Lower leg skin (tissue), 3 donors: ENCODE data around the gene SLC49A3.

Source experiments
- CTCF ChIP-seq, 3 donors: fragments of 450-650 bp; IDR thresholded peaks; one replicate each; pipeline ENCODE4 v1.5.1; 2016; ENCODE audit warnings: antibody characterized with exemption in 3 of 3, mild to moderate bottlenecking in 3 of 3, moderate library complexity in 2 of 3
- POLR2A ChIP-seq, 2 donors: fragments of 450-650 bp; IDR thresholded peaks; one replicate each; pipeline ENCODE4 v1.6.1; 2016 to 2017; ENCODE audit warnings: antibody characterized with exemption in 2 of 2, mild to moderate bottlenecking in 1 of 2, moderate library complexity in 1 of 2

- no peak for TF ChIP-seq CTCF (IDR thresholded peaks at IDR 0.05)
- no peak for TF ChIP-seq POLR2A (IDR thresholded peaks at IDR 0.05)
Observed at GRCh38 chr4:680091-680490, 8.9 kb downstream of the SLC49A3 start.
